Frontal cortex (tissue), 4 donors: ENCODE data around the gene TKT. TPM values are rescaled to one million over a fixed set of nuclear protein-coding genes. Genes with fewer than 3 reads are reported as not detected.
"Not testable (repeated sequence)": the region's sequence is repeated elsewhere in the genome, so short reads cannot be mapped to it uniquely, and the experiment has no call there.

ENCODE experiments used
- DNase-seq, 2 donors: peaks; one replicate each; pipeline ENCODE4 v3.0.0; 2012; ENCODE audit warnings: low spot score in 2 of 2
- FAIRE-seq: peaks from 2 replicates; lab custom pipeline; 2012; peaks lifted over from hg19 to GRCh38; lab: Jason Lieb, UNC
- total RNA-seq: library from RNA; depleted of rRNA; stranded (reverse); fragments of >200 nt; gene quantifications from one replicate; pipeline ENCODE4 v1.2.3, GENCODE V29; 2014
- donor health status: control.
- donor health status: control.
- donor health status: control.

Gene TKT
- total RNA-seq, 1 donor from 2014 or later: 122 TPM

DNA sequence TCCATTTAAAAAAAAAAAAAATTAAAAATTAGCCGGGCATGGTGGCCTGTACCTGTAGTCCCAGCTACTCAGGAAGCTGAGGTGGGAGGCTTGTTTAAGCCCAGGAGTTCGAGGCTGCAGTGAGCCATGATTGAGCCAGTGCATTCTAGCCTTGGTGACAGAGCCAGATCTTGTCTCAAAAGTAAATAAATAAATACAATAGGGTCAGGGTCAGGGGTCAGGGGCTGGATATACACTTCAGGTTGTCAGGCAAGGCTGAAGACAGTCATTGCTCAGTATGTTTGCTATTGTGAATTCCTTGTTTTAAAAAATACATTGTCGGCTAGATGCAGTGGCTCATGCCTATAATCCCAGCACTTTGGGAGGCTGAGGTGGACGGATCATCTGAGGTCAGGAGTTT is 8.1 kb upstream of the TKT start:
- DNase-seq (no peak), FAIRE-seq (no peak)

DNA sequence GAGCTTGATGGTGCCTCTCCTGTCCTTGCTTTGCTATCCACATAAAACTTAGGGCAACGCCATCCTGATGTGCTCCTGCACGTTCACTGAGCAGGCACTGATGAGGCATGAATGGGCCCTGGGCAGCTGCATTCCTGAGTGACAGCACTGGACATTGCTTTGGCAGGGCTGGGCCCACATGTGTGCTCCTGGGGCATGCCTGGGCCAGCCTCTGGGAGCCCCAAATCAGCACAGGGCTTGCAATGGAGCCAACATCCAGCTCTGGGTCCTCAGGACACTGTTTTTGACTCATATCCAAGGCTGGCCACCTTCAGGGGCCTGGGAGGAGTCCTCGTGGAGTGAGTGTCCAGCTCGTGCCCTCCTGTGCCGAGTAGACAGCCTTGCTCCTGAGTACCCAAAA is 5.9 kb upstream of the TKT start:
- FAIRE-seq: no peak
- DNase-seq: no peak

DNA sequence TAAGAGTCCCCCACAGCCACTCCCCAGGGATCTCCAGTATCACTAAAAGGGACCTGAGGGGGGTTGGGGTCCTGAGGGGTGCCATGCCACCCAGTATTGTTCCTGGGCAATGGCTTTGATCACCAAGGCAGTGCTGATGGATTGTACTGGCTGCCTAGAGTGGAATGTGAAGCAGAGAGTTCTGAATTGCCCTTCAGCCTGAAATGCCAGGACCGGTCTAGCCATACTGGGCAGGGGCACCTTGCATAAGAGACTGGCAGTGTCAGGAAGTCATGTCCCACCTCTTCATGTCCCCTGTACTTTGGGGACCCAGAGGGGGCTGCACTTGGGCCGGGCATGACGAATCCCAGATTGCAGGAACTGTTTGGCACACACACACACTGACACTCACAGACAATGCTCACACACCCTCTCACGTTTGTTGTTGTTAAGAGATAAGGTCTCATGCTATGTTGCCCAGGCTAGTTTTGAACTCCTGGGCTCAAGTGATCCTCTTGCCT is 4.5 kb upstream of the TKT start:
- DNase-seq (no peak), FAIRE-seq (no peak)

DNA sequence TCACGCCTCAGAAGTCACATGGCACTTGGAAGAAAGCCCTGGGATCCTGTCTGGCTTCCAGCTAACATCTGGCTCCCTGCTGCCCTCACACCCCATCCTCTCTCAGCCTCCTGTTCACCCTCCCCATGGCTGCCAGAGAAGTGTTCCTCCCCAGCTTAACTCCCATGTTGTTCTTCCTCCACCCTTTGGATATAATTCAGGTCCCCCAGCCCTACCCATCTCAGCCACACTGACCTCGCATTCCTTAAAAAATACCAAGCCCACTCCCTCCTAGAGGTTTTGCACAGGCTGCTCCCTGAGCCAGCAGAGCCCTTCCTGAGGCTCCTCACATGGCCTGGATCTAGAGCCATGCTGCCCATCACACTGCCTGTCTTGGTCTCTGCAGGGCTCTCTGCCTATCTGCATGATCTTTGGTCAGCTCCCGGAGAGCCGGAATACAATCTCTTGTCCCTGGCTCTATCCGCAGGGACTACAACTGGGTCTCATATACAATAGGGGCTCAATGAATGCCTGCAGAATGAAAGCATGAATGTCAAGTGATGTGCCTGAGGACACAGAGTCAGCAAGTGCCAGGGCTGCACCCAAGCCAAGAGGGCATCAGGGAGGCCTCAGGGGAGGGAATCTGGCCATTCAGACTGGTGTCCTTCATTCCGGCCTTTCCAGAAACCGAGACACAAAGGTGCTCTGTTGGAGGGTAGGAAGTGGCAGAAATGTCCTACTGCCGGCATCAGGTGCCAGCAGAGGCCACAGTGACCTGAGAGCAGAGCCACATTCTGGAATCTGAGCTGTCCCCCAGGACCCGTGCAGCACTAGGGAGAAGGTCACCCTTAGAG is 3.8 kb upstream of the TKT start:
- DNase-seq (no peak), FAIRE-seq (no peak)

DNA sequence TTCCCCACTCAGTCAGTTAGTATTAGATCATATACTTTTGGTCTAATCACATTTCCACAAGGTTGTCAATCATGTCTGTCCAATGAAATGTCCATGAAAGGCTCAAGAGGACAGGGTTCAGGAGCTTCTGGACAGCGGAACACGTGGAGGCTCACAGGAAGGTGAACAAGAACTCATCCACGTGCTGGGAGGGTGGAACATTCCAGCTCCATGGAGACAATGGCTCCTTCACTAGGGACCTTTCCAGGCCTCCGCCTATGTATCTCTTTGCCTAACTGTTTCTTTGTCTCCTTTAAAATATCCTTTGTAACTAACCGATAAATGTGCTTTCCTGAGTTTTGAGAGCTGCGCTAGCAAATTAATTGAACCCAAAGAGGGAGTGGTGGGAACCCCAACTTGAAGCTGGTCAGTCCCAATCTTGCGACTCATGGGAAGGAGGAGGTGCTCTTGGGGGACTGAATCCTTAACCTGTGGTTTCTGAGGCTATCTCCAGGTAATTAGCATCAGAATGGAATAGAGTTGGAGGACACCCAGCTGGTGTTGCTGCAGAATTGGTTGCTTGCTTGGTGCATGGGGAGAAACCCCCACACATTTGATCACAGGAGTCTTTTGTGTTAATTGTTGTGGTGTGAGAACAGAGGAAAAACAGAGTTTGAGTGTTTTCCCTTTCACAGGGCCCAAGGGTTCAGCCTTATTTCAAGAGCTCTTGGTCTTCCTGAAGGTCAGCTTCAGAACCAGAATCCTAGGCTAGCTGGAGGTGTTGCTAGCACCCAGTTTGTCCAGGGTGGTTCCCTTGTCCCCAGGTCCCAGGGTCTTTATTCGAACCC is 3.0 kb upstream of the TKT start:
- DNase-seq (no peak), FAIRE-seq (no peak)

DNA sequence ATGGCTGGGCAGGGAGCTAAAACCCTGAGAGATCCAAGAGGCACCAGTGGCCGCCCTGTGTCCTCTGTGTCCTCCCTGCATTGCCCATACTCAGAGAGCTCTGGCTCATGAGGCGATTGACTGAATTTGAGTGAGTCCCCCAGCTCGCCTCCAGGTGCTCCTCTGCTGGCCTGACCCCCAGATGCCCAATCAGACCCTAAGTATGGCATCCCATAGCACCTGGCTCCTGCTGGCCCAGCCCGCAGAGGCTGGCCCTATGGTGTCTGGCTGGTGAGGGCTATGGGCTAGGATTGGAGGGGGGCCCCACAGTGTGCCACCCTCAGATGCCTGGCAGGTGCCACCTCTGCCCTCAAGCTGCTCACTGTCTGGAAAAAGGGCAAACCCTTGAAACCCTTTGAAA is 1.6 kb upstream of the TKT start:
- FAIRE-seq: no peak

DNA sequence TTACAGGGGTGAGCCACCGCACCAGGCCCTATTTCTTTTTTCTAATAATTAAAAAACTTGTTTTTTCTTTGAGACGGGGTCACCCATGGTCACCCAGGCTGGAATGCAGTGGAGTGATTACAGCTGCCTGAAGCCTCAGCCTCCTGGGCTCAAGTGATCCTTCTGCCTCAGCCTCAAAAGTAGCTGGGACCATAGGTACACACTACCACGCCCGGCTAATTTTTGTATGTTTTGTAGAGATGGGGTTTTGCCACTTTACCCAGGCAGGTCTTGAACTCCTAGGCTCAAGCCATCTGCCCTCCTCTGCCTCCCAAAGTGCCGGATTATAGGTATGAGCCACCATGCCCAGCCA is 858 bp upstream of the TKT start:
- FAIRE-seq: no peak
- no peak for DNase-seq

More for the DNA sequence above, 1.6 kb upstream of the TKT start:
- no peak for DNase-seq

DNA sequence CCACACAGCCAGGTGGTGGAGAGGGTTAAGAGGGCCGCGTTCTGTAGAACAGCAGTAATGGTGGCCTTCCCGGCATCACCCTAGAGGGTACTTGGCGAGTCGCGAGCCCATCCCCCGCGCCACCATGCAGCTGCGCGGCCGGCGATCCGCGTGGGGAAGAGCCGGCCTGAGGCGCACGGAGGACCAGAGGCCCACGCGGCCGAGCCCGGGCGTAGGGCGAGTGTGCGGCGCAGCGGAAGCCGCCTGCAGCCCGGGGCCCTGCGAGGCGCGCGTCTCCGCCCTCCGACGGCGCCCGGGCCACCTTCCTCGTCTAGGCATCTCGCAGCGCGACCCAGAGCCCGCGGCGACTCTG is 423 bp downstream of the TKT start:
- FAIRE-seq: no peak
- peak in 1 of 2 donors; percentile 56 for DNase-seq

DNA sequence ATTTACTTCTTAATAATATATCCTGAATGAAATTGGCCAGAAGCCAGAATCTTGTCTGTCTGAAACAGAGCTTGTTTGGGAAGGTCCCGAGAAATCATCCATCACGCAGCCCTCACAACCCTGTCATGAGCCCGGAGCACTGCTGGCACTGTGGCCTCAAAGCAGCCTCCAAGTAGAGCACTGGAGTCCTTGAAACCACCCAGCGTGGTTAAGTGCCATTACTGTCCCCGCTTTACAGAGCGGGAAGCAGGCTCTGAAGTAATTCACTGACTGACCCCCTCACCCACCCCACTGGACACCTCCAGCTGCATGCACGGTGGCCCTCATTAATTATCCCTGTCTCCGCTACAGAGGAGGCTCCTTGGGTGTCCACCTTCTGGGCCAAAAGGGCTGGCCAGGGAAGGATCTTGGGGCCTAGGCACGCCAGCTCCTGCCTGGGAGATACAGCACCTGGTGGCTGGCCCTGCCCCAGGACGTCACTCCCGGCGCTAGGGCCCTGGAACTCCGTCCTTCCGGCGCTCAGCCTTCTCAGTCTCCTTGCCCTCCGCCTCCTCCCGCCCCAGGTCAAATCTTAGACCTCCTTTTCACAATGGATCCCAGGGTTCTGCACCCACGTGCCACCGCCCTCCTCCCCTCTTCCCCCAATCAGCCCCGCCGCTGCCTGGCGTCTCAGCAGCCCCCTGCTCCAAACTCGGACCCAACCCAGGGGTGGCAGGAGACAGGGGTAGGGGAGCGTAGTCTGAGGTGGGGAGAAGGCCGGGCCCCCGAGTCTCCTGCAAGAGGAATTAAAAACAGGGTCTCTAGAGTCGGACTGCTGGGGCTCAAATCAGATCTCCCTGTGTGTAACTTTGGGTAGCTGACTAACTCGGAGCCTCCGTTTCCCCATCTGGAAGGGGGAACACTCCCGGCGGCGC is 1.1 kb downstream of the TKT start:
- FAIRE-seq (no peak), DNase-seq (peak; percentile 54 to 70)

DNA sequence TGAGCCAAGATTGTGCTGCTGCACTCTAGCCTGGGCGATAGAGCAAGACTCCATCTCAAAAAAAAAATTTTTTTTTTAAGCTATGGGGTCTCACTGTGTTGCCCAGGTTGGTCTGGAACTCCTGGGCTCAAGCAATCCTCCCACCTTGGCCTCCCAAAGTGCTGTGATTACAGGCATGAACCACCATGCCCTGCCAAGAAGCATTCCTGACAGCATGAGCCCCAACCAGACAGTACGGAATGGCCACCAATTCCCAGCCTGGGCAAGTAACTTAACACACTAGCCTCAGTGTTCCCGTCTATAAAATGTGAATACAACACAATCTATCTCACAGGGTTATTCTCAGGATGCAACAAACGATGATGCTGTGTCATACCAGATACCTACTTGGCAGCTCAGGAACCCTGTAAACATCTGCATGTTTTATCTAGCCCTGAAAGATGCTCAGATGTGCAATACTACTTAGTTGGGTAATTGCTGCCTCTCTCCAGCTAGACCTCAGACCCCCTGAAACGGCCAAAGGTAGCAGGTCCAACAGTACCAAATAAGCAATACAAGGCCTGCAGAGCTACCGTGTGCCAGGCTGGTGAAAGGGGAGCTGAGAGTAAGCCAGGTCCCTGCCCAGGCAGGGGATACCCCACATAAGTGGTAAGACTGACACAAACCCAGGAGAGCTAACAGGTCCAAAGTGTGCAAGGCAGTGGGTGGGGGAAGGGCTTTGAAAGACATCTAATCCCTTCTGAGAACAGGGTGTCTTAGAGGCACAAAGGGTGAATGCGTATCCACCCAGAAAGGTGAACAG is 1.9 kb downstream of the TKT start:
- FAIRE-seq: no peak
- no peak for DNase-seq

DNA sequence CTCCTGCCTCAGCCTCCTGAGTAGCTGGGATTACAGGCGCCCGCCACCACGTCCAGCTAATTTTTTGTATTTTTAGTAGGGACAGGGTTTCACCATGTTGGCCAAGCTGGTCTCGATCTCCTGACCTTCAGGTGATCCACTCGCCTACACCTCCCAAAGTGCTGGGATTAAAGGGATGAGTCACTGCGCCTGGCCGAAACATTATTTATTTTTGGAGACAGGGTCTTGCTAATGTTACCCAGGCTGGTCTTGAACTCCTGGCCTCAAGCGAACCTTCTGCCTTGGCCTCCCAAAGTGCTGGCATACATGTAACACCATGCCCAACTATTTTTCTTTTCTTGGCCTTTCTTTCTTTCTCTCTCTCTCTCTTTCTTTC is 2.9 kb downstream of the TKT start:
- DNase-seq, FAIRE-seq: not testable (repeated sequence)

DNA sequence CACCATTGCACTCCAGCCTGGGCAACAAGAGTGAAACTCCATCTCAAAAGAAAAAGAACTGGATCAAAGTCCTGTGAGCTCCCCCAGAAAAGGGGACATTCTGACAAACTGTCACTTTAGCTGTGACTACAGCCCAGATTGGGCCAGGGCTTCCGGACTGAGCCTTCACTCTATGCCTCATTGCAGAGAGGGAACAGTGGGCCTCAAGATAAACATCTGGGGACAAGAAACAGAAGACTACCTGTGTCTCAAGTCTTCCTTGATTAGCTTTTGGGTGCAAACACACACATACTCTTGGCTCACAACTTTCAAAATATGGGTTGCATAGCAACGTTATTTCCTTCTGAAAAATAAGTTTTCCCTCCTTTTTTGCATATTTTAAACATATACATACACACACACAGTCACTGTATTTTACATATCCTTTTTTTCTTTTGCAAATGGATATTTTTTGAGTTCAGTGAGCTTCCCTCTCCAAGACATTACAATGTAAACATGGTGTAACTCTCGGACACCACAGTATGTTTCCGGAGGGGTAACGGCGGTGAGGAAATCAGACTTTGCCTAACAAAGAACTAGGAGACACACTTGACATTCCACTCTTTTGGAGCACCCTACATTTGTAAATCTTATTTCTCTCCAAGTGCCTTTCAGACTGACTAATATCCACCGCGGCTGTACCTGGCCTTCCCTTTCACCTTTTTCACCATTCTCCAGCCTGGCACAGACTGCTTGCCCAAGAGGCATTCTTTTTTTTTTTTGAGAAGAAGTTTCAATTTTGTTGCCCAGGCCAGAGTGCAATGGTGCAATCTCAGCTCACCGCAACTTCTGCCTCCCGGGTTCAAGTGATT is 3.5 kb downstream of the TKT start:
- FAIRE-seq (no peak), DNase-seq (no peak)

DNA sequence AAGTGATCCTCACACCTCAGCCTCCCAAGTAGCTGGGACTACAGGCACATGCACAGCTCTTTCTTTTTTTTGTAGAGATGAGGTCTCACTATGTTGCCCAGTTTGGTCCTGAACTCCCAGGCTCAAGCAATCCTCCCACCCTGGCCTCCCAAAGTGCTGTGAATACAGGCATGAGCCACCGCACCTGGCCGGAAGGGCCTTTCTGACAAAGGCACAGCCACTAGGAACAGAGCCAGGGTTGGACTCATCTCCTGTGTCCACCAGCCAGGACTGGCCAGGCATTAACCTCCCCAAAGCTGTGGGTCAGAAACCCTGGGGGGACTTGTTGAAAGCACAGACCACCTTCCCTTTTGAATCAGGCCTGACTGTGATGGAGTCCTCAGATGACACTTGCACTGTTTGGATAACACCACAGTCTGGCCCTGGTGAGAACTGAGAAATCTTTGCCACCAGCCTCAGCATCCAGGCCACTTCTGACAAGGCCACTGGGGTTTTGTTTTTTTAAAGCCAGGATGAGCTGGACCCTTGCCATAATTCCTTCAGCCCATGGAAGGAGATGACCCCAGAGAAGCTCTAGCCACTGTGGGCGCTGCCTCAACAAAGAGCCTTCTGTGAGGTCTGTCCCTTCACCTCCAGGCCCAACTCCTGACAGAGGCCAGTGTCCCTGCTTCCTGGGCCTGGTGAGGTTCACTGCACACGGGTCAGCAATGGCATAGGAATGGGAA is 4.8 kb downstream of the TKT start:
- no peak for FAIRE-seq
- DNase-seq: no peak

DNA sequence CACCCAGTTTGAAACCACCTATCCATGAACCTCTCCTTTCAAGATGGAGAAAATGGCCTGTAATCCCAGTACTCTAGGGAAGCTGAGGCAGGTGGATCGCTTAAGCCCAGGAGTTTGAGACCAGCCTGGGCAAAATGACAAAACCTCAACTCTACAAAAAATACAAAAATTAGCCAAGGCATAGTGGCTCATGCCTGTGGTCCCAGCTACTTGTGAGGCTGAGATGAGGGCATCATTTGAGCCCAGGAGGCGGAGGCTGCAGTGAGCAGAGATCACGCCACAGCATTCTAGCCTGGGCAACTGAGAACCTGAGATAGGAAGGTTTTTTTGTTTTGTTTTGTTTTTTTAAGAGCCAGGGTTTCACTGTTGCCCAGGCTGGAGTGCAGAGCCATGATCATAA is 5.4 kb downstream of the TKT start:
- no peak for FAIRE-seq
- DNase-seq: no peak

DNA sequence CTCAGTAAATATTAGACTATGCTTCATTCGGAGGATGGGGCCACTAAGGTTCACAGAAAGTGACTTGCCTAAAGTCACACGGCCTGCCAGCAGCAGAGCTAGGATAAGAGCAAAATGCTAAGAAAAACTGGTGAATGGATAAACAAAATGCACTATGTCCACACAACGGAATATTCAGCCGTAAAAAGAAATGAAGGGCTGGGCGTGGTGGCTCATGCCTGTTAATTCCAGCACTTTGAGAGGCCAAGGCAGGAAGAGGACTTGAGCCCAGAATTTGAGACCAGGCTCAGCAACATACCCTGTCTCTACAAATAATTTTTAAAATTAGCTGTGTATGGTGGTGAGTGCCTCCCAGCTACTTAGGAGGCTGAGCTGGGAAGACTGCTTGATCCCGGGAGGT is 7.7 kb downstream of the TKT start:
- FAIRE-seq (no peak), DNase-seq (no peak)

DNA sequence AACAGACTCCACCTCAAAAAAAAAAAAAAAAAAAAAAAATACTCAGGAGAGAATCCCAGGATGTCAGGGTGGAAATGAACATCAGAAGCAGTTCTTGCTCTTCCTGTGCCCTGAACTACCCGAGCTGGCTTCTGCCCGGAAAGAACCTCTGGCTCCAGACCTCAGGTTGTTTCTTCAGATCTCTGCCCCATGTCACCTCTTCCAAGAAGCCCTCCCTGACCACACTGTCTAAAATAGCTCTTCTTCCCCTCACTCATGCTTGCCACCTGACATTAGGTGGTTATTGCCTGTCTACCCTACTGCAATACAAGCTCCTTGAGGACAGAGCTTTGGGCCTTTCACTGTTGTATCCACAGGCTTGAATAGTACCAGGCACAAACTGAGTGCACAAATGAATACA is 8.2 kb downstream of the TKT start:
- FAIRE-seq (no peak), DNase-seq (no peak)

DNA sequence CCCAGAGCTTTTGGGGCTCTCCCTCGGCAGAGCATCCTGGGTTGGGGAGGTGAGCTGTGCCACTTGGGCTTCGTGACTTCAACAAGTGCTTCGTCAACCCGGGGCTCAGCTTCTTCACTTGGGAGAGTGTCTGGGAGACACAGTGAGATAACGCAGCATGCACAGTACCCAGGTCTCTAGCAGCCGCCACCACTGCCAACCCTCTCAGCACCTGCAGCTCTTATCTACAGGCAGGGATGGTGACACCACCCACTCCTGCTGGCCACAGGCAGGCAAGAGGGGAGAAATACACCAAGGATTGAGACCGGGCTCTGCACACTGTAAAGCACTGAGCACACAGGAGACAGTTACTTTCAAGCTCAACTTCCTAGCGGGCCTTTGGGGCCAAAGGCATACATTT is 11.6 kb downstream of the TKT start:
- no peak for FAIRE-seq

DNA sequence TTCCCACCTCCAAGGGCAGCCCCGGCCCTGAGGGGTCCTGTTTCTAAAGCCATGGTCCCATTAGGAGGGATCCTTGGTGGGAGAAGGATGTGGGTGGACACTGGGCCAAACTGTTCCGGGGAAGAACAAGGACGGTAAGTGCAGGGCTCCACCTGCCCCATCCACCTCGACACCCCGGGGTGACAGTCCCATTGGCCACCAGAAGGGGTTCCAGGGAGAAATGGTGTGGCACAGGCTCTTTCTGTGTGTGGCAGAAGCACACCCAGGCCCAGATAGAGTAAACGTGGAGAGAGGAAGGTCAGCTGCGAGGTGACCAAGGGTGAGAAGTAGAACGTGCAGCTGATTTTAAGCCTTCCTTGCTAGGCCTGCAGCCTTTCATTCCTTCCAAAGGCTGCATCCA is 12.0 kb downstream of the TKT start:
- DNase-seq: no peak
- no peak for FAIRE-seq

More for the DNA sequence above, 11.6 kb downstream of the TKT start:
- DNase-seq: no peak
